RWPE2 (cell line): ENCODE measurements around the gene ANK2.

Experiments
- ATAC-seq: fragments of 200-7000 bp; cut with Tn5 transposase; 3 replicates; pipeline ENCODE4 v1.9.1; 2021; ENCODE audit warnings: low read depth
- DNase-seq: peaks from one replicate; pipeline ENCODE4 v3.0.0-alpha.2; 2020; ENCODE audit warnings: low spot score
- H3K27ac ChIP-seq: fragments of 450-650 bp; 2 replicates; pipeline ENCODE4 v1.5.1; 2017; ENCODE audit warnings: mild to moderate bottlenecking; ENCODE audit not compliant: poor library complexity, severe bottlenecking
- H3K27me3 ChIP-seq: fragments of 250-450 bp; sonication (Bioruptor Pico); 2 replicates; pipeline ENCODE4 v1.5.1; 2021; ENCODE audit warnings: mild to moderate bottlenecking, moderate library complexity; ENCODE audit not compliant: insufficient read depth, poor library complexity, severe bottlenecking
- H3K36me3 ChIP-seq: fragments of 250-450 bp; sonication (Bioruptor Pico); 2 replicates; pipeline ENCODE4 v1.5.1; 2020; ENCODE audit warnings: low read depth, mild to moderate bottlenecking, moderate library complexity
- H3K4me1 ChIP-seq: fragments of 250-450 bp; sonication (Bioruptor Pico); 2 replicates; pipeline ENCODE4 v1.5.1; 2021; ENCODE audit warnings: mild to moderate bottlenecking, moderate library complexity; ENCODE audit not compliant: insufficient read depth, poor library complexity, severe bottlenecking
- H3K4me3 ChIP-seq: fragments of 250-450 bp; sonication (Bioruptor Pico); 2 replicates; pipeline ENCODE4 v1.5.1; 2021; ENCODE audit warnings: mild to moderate bottlenecking, moderate library complexity; ENCODE audit not compliant: severe bottlenecking
- H3K9me3 ChIP-seq: fragments of 250-450 bp; sonication (Bioruptor Pico); 2 replicates; pipeline ENCODE4 v1.5.1; 2021; ENCODE audit warnings: mild to moderate bottlenecking, moderate library complexity; ENCODE audit not compliant: severe bottlenecking
- TF ChIP-seq, protein P1 (sequence below): fragments of 450-650 bp; IDR thresholded peaks from one replicate; pipeline ENCODE4 v1.5.1; 2017; ENCODE audit warnings: mild to moderate bottlenecking, moderate library complexity; ENCODE audit not compliant: poor library complexity, severe bottlenecking

The ANK2 gene

DNA sequence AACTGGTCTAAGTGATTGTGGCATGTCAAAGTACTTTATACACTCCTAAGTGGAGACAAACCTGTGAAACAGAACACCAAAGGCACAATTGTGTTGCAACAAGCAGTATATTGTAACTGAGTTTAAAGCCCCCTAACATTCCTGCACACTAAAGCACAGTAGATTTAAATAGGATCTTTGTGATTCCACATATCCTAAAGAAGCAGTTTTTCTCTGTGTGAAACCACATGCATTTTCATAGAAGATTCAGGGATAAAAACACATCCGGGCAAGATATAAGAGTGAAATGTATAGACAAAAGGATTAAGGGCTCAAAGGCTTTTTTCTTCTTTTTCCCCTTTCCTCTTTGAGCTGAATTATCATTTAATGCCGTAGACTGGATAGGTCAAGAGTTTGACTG is 82.2 kb downstream of the ANK2 start:
- Histone ChIP-seq H3K4me1 (no peaks in the 10 kb centered on the region), H3K27me3 (no peaks in the 10 kb centered on the region), H3K9me3 (no peaks in the 10 kb centered on the region), H3K36me3 (no peaks in the 10 kb centered on the region), H3K27ac (no peak overlapping the region), H3K4me3 (no peak overlapping the region)
- ATAC-seq = no peak
- TF ChIP-seq, protein P1, sequence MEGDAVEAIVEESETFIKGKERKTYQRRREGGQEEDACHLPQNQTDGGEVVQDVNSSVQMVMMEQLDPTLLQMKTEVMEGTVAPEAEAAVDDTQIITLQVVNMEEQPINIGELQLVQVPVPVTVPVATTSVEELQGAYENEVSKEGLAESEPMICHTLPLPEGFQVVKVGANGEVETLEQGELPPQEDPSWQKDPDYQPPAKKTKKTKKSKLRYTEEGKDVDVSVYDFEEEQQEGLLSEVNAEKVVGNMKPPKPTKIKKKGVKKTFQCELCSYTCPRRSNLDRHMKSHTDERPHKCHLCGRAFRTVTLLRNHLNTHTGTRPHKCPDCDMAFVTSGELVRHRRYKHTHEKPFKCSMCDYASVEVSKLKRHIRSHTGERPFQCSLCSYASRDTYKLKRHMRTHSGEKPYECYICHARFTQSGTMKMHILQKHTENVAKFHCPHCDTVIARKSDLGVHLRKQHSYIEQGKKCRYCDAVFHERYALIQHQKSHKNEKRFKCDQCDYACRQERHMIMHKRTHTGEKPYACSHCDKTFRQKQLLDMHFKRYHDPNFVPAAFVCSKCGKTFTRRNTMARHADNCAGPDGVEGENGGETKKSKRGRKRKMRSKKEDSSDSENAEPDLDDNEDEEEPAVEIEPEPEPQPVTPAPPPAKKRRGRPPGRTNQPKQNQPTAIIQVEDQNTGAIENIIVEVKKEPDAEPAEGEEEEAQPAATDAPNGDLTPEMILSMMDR = no peak
- DNase-seq = no peak

DNA sequence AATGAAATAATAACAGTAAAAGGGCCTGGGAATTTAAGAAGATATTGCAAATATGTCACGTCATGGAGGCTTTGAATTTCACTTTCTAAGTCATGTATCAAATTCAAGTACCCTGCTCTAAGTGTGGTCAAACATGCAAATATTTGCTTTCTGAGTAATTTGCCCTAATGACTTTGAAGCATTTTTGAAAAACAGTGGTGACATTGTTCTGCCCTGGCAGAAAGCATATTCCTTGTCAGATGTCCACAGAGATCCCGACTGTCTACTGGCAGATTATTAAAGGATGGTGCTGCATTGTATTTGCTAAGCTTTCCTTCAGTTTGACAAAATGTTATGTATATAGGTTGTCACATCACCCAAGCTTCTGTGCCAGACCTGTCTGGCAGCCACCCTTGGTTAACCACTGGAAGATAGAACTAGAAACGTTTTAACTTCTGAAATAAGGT is 92.5 kb downstream of the ANK2 start:
- Histone ChIP-seq H3K27ac (no peak overlapping the region), H3K36me3 (no peaks in the 10 kb centered on the region), H3K27me3 (no peaks in the 10 kb centered on the region), H3K4me1 (no peaks in the 10 kb centered on the region), H3K9me3 (no peaks in the 10 kb centered on the region), H3K4me3 (no peak overlapping the region)
- ATAC-seq (no peak), DNase-seq (no peak)
- TF ChIP-seq, protein P1 = no peak

DNA sequence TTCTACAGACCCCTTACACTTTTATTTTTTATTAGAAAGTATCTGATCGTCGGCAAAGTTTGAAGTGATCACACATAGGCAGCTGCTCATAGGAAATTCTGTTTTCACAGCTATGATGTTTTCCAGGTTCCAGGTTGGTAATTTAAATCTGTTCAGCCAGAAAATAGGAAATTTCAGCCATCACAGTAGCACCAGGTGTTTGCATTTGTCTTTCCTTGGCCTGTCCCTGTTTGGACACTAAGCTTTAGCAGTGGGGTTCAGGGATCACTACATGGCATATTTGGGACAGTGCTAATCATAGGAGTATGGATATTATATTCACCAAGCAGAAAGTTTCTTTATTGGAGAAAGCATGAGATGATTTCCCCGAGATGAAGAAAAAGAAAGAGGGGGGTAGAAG is 92.9 kb downstream of the ANK2 start:
- ATAC-seq (no peak), DNase-seq (no peak)
- Histone ChIP-seq H3K4me3 (no peak overlapping the region), H3K27me3 (no peaks in the 10 kb centered on the region), H3K36me3 (no peaks in the 10 kb centered on the region), H3K9me3 (no peaks in the 10 kb centered on the region), H3K27ac (no peak overlapping the region), H3K4me1 (no peaks in the 10 kb centered on the region)
- TF ChIP-seq, protein P1 = no peak

DNA sequence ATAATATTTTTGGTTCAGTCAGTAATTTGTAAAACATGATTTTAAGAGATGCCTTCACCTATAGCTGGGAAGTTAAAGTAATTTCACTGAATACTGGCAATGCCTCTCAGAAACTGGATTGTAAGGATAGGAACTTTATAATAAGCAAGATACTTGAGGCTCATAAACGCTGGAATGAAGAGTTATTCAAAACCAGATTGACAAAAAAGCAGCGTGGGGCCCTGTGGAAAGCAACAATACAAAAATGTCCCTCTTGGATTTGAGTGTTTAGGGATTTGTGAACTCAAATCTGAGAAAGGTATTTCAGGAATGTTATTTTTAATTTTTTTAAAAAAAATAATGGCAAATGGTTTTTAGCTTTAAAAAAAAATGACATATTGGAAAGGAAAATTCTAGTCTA is 94.6 kb downstream of the ANK2 start:
- no peaks in the 10 kb centered on the region for H3K27me3 ChIP-seq
- no peak for DNase-seq
- TF ChIP-seq, protein P1 = no peak
- no peaks in the 10 kb centered on the region for H3K36me3 ChIP-seq
- no peak overlapping the region for H3K27ac ChIP-seq
- H3K4me3 ChIP-seq = no peak overlapping the region
- no peaks in the 10 kb centered on the region for H3K4me1 ChIP-seq
- ATAC-seq = no peak
- H3K9me3 ChIP-seq = no peaks in the 10 kb centered on the region

DNA sequence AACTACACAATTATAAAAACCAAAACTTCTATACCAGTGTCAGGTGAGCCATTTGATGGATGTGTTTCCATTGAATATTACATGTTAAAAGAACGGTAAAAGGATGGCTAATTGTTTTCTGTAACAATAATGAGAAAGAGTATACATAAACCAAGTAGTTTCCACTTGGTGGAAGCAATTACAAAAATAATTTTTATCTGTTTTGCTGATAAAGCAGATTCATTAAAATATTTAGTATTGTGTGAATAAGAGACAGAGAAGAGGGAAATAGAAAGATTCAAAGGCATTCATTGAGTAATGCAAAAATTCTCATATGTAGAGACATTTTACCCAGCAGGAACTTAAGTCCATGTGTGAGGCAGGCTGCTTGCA is 95.7 kb downstream of the ANK2 start:
- ATAC-seq (no peak), DNase-seq (no peak)
- Histone ChIP-seq H3K4me3 (no peak overlapping the region), H3K27ac (no peak overlapping the region), H3K27me3 (no peaks in the 10 kb centered on the region), H3K36me3 (no peaks in the 10 kb centered on the region), H3K9me3 (no peaks in the 10 kb centered on the region), H3K4me1 (no peaks in the 10 kb centered on the region)
- TF ChIP-seq, protein P1 = no peak
